ENCODE data around the gene BCL3. TPM values are rescaled to one million over a fixed set of nuclear protein-coding genes. Genes with fewer than 3 reads are reported as not detected.
"Not testable (repeated sequence)": the region's sequence is repeated elsewhere in the genome, so short reads cannot be mapped to it uniquely, and the experiment has no call there.

BCL3 gene
- total RNA-seq, 2 donors from 2014 or later: 76.4 to 99.5 TPM

GRCh38 chr19:44704982-44705381 is 43.5 kb upstream of the BCL3 start:
- H3K27ac ChIP-seq: no peak overlapping the region
- no peaks in the 10 kb centered on the region for H3K4me1 ChIP-seq
- no peaks in the 10 kb centered on the region for H3K27me3 ChIP-seq
- H3K36me3 ChIP-seq: no peaks in the 10 kb centered on the region
- intact Hi-C loops (cut with DNase I): no loop called here
- H3K4me3 ChIP-seq: no peak overlapping the region
- H3K9me3 ChIP-seq: no peaks in the 10 kb centered on the region
- no peak for TF ChIP-seq CTCF (IDR thresholded peaks at IDR 0.05)
- DNase-seq: no peak
- no peak overlapping the region for H3K9ac ChIP-seq (ENCODE audit: low read depth in 2 of 2, low read length in 2 of 2)

GRCh38 chr19:44705502-44706010 is 43.0 kb upstream of the BCL3 start:
- H3K4me3 ChIP-seq: no peak overlapping the region
- intact Hi-C loops (cut with DNase I): no loop called here
- TF ChIP-seq CTCF (IDR thresholded peaks at IDR 0.05): no peak

GRCh38 chr19:44706506-44707236 is 41.8 kb upstream of the BCL3 start:
- H3K27ac ChIP-seq: no peak overlapping the region
- intact Hi-C loops (cut with DNase I): no loop called here
- no peaks in the 10 kb centered on the region for H3K36me3 ChIP-seq
- no peaks in the 10 kb centered on the region for H3K9me3 ChIP-seq
- H3K9ac ChIP-seq (ENCODE audit: low read depth in 2 of 2, low read length in 2 of 2): no peak overlapping the region
- no peak for TF ChIP-seq CTCF (IDR thresholded peaks at IDR 0.05)
- H3K4me1 ChIP-seq: no peaks in the 10 kb centered on the region
- no peak for DNase-seq
- H3K4me3 ChIP-seq: no peak overlapping the region
- no peaks in the 10 kb centered on the region for H3K27me3 ChIP-seq

More at GRCh38 chr19:44705502-44706010, 43.0 kb upstream of the BCL3 start:
- H3K9ac ChIP-seq (ENCODE audit: low read depth in 2 of 2, low read length in 2 of 2): no peak overlapping the region
- no peaks in the 10 kb centered on the region for H3K27me3 ChIP-seq
- no peak overlapping the region for H3K27ac ChIP-seq
- no peak for DNase-seq
- no peaks in the 10 kb centered on the region for H3K9me3 ChIP-seq
- no peaks in the 10 kb centered on the region for H3K36me3 ChIP-seq
- no peaks in the 10 kb centered on the region for H3K4me1 ChIP-seq

- Histone ChIP-seq H3K4me1 (no peaks in the 10 kb centered on the region), H3K27me3 (no peaks in the 10 kb centered on the region), H3K9ac (ENCODE audit: low read depth in 2 of 2, low read length in 2 of 2) (no peak overlapping the region), H3K9me3 (no peaks in the 10 kb centered on the region), H3K27ac (no peak overlapping the region), H3K4me3 (no peak overlapping the region), H3K36me3 (no peaks in the 10 kb centered on the region)
- DNase-seq: no peak
- TF ChIP-seq CTCF (IDR thresholded peaks at IDR 0.05): no peak
- intact Hi-C loops (cut with DNase I): no loop called here
These were observed 40.7 kb upstream of the BCL3 start for GRCh38 chr19:44707794-44708193.

- H3K9me3 ChIP-seq: no peaks in the 10 kb centered on the region
- no peak overlapping the region for H3K4me3 ChIP-seq
- no peaks in the 10 kb centered on the region for H3K36me3 ChIP-seq
- H3K9ac ChIP-seq (ENCODE audit: low read depth in 2 of 2, low read length in 2 of 2): no peak overlapping the region
- no peaks in the 10 kb centered on the region for H3K27me3 ChIP-seq
- intact Hi-C loops (cut with DNase I): no loop called here
- no peak for TF ChIP-seq CTCF (IDR thresholded peaks at IDR 0.05)
- H3K4me1 ChIP-seq: no peaks in the 10 kb centered on the region
- no peak for DNase-seq
- H3K27ac ChIP-seq: no peak overlapping the region
These were observed 39.6 kb upstream of the BCL3 start for GRCh38 chr19:44708940-44709339.

GRCh38 chr19:44709434-44710266 is 38.9 kb upstream of the BCL3 start:
- DNase-seq; H3K9ac ChIP-seq (ENCODE audit: low read depth in 2 of 2, low read length in 2 of 2); H3K27me3 ChIP-seq; H3K36me3 ChIP-seq; H3K27ac ChIP-seq; H3K9me3 ChIP-seq; H3K4me1 ChIP-seq; intact Hi-C loops (cut with DNase I); H3K4me3 ChIP-seq: not testable (repeated sequence)
